Glomerular visceral epithelial cell (primary cell): ENCODE results near the gene STT3A.

Source experiments
- DNase-seq: peaks from one replicate; pipeline ENCODE4 v3.0.0-alpha.2; 2016; ENCODE audit errors: extremely low spot score

STT3A gene

DNA sequence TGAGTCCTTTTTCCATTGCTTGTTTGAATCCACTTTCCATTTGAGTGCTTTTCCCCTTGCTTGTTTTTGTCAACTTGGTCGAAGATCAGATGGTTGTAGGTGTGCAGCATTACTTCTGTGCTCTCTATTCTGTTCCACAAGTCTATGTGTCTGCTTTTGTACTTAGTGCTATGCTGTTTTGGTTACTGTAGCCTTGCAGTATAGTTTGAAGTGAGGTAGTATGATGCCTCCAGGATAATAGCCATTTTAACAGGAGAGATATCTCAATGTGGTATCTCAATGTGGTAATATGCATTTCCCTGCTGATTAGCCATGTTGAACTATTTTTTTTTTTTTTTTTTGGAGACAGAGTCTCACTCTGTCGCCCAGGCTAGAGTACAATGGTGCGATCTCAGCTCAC is 71.3 kb downstream of the STT3A start:
- no peak for DNase-seq

DNA sequence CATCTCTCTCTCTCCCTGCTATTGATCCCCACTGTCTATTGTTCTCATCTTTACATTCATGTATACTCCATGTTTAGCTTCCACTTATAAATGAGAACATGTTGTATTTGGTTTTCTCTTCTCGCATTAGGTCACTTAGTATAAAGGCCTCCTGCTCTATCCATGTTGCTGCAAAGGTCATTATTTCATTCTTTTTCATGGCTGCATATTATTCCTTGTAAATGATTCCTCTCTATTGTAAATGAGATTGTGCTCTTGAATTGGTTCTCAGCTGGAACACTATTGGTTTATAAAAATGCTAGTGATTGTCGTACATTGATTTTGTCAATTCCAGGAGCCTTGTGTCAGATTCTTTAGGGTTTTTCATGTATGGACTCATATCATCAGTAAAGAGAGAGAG is 74.5 kb downstream of the STT3A start:
- no peak for DNase-seq

DNA sequence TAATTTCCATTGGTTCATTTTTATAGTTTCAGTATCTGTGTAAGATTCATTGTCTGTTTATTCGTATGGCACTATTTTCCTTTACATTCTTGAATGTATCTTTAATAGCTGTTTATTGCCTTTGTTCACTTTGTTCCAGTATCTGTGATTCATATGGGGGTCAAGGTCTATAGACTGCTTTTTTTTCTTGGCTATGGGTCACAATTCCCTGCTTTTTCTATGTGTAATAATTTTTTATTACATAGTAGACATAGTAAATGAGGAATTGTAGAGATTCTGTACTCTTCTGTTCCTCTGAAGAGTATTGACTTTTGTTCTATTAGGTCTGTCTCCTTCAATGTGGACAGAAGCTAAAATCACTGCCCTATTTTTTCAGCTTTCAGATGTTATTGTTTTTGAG is 77.5 kb downstream of the STT3A start:
- no peak for DNase-seq

DNA sequence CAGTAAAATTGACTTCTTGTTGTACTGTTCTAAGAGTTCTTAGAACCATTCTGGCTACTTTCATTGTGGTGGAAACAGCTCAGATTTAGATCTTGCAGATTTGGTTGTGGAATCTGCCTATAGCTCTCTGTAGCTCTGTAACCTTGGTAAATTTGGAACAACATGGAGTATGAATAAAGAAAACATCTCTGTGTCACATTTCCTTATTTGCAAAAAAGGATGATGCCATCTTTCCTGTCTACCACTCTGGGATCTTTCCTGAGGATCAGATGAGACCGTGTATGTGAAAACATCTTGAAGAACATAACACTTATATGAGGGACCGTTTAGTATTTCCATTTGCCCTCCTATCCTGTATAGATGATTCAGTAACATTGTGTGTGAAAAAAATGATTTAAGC is 78.9 kb downstream of the STT3A start:
- DNase-seq = no peak
